ENCODE data around the gene PLA2G4D. TPM values are rescaled to one million over a fixed set of nuclear protein-coding genes. Genes with fewer than 3 reads are reported as not detected.

PLA2G4D gene
- total RNA-seq, 1 experiment from 2014 or later, result not detected

DNA sequence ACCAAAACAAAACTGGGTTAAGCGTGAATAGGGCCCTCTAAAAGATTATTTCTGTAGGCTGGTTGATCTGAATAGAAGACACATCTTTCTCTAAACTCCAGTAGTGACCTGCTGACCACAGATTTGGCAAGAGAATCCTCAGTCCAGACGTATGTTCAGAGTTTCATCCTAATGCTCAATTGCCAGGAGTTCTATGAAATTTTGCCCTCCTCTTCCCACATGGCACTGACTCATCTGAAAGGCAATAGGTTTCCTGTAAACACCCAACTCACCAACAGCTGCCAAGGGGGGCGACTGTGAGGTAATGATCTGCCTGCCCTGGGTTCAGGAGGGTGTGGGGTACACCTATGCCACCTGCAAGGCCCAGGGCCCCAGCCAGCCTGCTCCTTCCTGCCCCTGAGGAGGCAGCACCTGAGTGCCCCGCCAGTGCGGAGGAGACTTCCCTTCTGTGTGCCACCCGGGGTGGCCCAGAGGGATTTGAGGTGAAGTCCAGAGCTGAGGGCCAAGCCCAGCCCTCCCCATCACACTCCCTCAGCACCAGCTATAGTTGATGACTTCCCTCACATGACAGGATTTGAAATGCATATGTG is 8.4 kb upstream of the PLA2G4D start:
- ChIA-PET POLR2A (no interaction called here), CTCF (no interaction called here)
- Mint-ChIP-seq H3K27me3 (ENCODE audit: insufficient read depth, unreplicated experiment) (peaks cover 4% of the 10 kb centered on the region), H3K4me3 (ENCODE audit: unreplicated experiment) (no peak overlapping the region), H3K27ac (ENCODE audit: low read depth, unreplicated experiment) (no peak overlapping the region), H3K36me3 (ENCODE audit: insufficient read depth, unreplicated experiment) (no peaks in the 10 kb centered on the region), H3K4me1 (ENCODE audit: insufficient read depth, unreplicated experiment) (peaks cover 6% of the 10 kb centered on the region), H3K9me3 (ENCODE audit: unreplicated experiment) (no peaks in the 10 kb centered on the region)
- BruUV-seq (replicated peaks), result no TSS peak
- DNase-seq (ENCODE audit: unreplicated experiment), result peak; percentile 74
- intact Hi-C loops (cut with micrococcal nuclease), result no loop called here
- TF ChIP-seq, protein P1, sequence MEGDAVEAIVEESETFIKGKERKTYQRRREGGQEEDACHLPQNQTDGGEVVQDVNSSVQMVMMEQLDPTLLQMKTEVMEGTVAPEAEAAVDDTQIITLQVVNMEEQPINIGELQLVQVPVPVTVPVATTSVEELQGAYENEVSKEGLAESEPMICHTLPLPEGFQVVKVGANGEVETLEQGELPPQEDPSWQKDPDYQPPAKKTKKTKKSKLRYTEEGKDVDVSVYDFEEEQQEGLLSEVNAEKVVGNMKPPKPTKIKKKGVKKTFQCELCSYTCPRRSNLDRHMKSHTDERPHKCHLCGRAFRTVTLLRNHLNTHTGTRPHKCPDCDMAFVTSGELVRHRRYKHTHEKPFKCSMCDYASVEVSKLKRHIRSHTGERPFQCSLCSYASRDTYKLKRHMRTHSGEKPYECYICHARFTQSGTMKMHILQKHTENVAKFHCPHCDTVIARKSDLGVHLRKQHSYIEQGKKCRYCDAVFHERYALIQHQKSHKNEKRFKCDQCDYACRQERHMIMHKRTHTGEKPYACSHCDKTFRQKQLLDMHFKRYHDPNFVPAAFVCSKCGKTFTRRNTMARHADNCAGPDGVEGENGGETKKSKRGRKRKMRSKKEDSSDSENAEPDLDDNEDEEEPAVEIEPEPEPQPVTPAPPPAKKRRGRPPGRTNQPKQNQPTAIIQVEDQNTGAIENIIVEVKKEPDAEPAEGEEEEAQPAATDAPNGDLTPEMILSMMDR (IDR thresholded peaks at IDR 0.05; ENCODE audit: unreplicated experiment), result no peak

- Mint-ChIP-seq H3K4me3 (ENCODE audit: unreplicated experiment) (no peak overlapping the region), H3K27me3 (ENCODE audit: insufficient read depth, unreplicated experiment) (no peaks in the 10 kb centered on the region), H3K9me3 (ENCODE audit: unreplicated experiment) (no peaks in the 10 kb centered on the region), H3K36me3 (ENCODE audit: insufficient read depth, unreplicated experiment) (no peaks in the 10 kb centered on the region), H3K27ac (ENCODE audit: low read depth, unreplicated experiment) (no peak overlapping the region), H3K4me1 (ENCODE audit: insufficient read depth, unreplicated experiment) (peaks cover 6% of the 10 kb centered on the region)
- CTCF ChIA-PET, result interaction anchor here (0.6 kb wide), 1 partner anchor 57 kb away, joined by 3 read pairs; no protein-coding TSS in a partner anchor
- no TSS peak for BruUV-seq (replicated peaks)
- POLR2A ChIA-PET, result no interaction called here
- TF ChIP-seq, protein P1 (IDR thresholded peaks at IDR 0.05; ENCODE audit: unreplicated experiment), result no peak
- intact Hi-C loops (cut with micrococcal nuclease), result no loop called here
- no peak for DNase-seq (ENCODE audit: unreplicated experiment)
Measured at GRCh38 chr15:42101861-42102260, 7.5 kb upstream of the PLA2G4D start.

DNA sequence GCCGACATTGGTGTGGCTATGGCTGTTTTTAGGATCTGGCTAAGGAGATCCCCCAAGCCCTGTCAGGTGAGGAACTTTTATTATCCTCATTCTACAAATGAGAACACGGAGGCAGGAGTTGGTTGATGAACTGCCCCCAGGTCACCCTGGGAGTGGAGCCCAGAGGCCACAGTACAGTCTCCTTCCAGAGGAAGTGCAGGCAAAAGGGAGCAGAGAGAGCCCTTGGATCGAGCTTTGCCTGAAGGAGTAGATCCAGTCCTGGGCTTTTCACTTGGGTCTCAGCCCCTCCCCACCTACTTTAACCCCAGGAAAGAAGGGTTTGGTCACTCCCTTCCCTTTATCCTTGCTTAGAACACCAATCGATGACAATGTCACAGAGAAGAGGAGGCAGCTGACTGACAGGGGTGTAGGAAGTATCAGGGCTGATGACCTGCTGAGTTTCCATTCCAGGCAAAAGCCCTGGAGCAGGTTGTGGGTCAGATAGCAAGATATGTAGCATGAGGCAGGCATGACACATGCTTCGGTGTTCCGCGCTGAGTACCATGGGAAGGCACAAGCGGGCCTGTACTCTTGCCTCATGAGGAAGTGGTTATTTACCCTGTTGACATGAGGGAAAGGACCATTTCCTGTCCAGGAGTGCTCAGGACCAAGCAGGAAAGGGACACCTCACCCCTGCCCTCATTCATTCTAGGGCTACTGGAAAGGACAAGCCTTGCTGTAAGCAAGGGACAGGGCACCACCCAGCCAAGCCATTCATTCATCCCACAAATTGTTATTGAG is 5.8 kb upstream of the PLA2G4D start:
- CTCF ChIA-PET, result interaction anchor here (3.4 kb wide), 1 partner anchor 16 kb away, joined by 12 read pairs; no protein-coding TSS in a partner anchor
- Mint-ChIP-seq H3K27me3 (ENCODE audit: insufficient read depth, unreplicated experiment) (no peaks in the 10 kb centered on the region), H3K36me3 (ENCODE audit: insufficient read depth, unreplicated experiment) (no peaks in the 10 kb centered on the region)

DNA sequence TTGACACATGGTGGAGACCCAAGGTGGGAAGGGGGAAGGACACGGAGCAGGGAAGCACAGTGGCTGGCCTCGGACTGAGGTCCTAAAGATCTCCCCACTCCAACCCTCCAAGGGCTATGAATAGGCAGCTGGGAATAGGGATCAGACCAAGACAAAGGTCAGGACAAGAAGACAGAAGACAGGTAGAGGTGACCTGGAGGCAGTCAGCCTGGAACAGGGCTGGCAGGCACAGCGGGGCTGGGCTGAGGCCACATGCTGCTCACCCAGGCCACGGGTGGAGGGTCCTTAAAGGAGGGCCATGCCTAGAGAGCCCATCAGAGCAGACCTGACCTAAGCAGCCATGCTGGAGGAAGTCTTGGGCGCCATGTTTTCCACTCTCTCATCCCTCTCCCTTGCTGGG is 2.7 kb upstream of the PLA2G4D start:
- ChIA-PET CTCF (interaction anchor here (0.7 to 6.8 kb wide), 6 partner anchors 10 to 107 kb away, joined by 3 to 53 read pairs (median 8); no protein-coding TSS in a partner anchor), POLR2A (interaction anchor here (1.0 kb wide), 1 partner anchor 11 kb away, joined by 3 read pairs; no protein-coding TSS in a partner anchor)
- H3K4me1 Mint-ChIP-seq (ENCODE audit: insufficient read depth, unreplicated experiment), result peaks cover 6% of the 10 kb centered on the region
- H3K9me3 Mint-ChIP-seq (ENCODE audit: unreplicated experiment), result no peaks in the 10 kb centered on the region
- no TSS peak for BruUV-seq (replicated peaks)
- H3K36me3 Mint-ChIP-seq (ENCODE audit: insufficient read depth, unreplicated experiment), result no peaks in the 10 kb centered on the region
- TF ChIP-seq, protein P1 (IDR thresholded peaks at IDR 0.05; ENCODE audit: unreplicated experiment), result no peak
- H3K27me3 Mint-ChIP-seq (ENCODE audit: insufficient read depth, unreplicated experiment), result no peaks in the 10 kb centered on the region
- no peak for DNase-seq (ENCODE audit: unreplicated experiment)
- intact Hi-C loops (cut with micrococcal nuclease), result no loop called here
- H3K27ac Mint-ChIP-seq (ENCODE audit: low read depth, unreplicated experiment), result no peak overlapping the region
- no peak overlapping the region for H3K4me3 Mint-ChIP-seq (ENCODE audit: unreplicated experiment)

More for the DNA sequence above, 5.8 kb upstream of the PLA2G4D start:
- DNase-seq (ENCODE audit: unreplicated experiment), result peak; percentile 13
- intact Hi-C loops (cut with micrococcal nuclease), result no loop called here
- TF ChIP-seq, protein P1 (IDR thresholded peaks at IDR 0.05; ENCODE audit: unreplicated experiment), result no peak
- POLR2A ChIA-PET, result interaction anchor here (1.8 kb wide), 1 partner anchor 19 kb away, joined by 5 read pairs; no protein-coding TSS in a partner anchor
- H3K27ac Mint-ChIP-seq (ENCODE audit: low read depth, unreplicated experiment), result no peak overlapping the region
- H3K4me3 Mint-ChIP-seq (ENCODE audit: unreplicated experiment), result no peak overlapping the region
- BruUV-seq (replicated peaks), result no TSS peak
- no peaks in the 10 kb centered on the region for H3K9me3 Mint-ChIP-seq (ENCODE audit: unreplicated experiment)
- H3K4me1 Mint-ChIP-seq (ENCODE audit: insufficient read depth, unreplicated experiment), result peaks cover 6% of the 10 kb centered on the region

Measured in MCF 10A (cell line).